Epithelial cell of esophagus (primary cell): Measurements from ENCODE around the gene MBOAT2.

ENCODE experiments used
- DNase-seq: peaks from one replicate; pipeline ENCODE4 v3.0.0; 2010; ENCODE audit warnings: low read depth
- H3K4me3 ChIP-seq: 2 replicates; pipeline ENCODE4 v1.5.1; 2011; ENCODE audit warnings: mild to moderate bottlenecking, low read length, control low read depth
- TF ChIP-seq, protein P1 (sequence below): IDR thresholded peaks from 2 replicates; pipeline ENCODE4 v1.5.1; 2011; ENCODE audit warnings: low read depth, mild to moderate bottlenecking, low read length, control low read depth, inconsistent platforms; ENCODE audit not compliant: insufficient read depth; ENCODE audit errors: missing control alignments

MBOAT2 gene

GRCh38 chr2:9033385-9034168, 30.1 kb upstream of the MBOAT2 start:
- TF ChIP-seq, protein P1, sequence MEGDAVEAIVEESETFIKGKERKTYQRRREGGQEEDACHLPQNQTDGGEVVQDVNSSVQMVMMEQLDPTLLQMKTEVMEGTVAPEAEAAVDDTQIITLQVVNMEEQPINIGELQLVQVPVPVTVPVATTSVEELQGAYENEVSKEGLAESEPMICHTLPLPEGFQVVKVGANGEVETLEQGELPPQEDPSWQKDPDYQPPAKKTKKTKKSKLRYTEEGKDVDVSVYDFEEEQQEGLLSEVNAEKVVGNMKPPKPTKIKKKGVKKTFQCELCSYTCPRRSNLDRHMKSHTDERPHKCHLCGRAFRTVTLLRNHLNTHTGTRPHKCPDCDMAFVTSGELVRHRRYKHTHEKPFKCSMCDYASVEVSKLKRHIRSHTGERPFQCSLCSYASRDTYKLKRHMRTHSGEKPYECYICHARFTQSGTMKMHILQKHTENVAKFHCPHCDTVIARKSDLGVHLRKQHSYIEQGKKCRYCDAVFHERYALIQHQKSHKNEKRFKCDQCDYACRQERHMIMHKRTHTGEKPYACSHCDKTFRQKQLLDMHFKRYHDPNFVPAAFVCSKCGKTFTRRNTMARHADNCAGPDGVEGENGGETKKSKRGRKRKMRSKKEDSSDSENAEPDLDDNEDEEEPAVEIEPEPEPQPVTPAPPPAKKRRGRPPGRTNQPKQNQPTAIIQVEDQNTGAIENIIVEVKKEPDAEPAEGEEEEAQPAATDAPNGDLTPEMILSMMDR = no peak
- no peak for DNase-seq
- H3K4me3 ChIP-seq = no peak overlapping the region

DNA sequence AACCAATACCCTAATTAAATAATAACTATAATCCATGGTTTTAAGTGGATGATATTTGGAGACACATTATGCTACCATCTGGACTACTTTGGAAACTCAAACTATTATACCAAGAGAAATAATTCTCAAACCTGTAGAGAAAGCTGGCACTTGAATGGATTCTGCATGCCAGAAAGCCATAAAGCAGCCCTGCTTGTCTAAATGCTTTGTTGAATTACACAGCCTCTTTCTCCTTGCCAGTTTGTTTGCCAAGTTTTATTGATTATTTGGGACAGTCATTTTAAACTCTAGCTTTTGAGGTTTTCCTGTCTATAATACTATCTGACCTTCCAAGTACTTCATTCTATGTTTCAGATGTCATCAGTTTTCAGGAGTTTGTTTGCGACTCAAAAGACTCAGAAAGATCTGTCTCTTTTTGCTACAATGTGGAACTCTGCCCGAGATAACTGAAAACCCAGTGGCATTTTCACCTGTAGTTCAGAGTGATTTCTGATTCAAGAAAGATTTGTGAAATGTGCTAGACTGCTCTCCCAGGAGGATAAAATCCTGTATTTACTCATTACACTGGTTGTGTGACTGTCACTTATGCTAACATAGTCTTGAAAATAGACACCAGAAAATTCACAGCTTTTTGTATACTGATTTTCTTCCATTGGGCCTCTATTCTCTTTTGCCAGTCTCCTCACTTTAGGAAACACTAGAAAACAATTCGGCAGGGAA, 29.2 kb upstream of the MBOAT2 start:
- no peak overlapping the region for H3K4me3 ChIP-seq
- TF ChIP-seq, protein P1 = no peak
- DNase-seq = no peak

- H3K4me3 ChIP-seq = no peak overlapping the region
- no peak for DNase-seq
- TF ChIP-seq, protein P1 = no peak
These were observed 28.6 kb upstream of the MBOAT2 start for GRCh38 chr2:9032121-9032520.

- TF ChIP-seq, protein P1 = no peak
- H3K4me3 ChIP-seq = no peak overlapping the region
- DNase-seq = peak; percentile 7
These were observed 27.8 kb upstream of the MBOAT2 start for GRCh38 chr2:9031246-9031645.

DNA sequence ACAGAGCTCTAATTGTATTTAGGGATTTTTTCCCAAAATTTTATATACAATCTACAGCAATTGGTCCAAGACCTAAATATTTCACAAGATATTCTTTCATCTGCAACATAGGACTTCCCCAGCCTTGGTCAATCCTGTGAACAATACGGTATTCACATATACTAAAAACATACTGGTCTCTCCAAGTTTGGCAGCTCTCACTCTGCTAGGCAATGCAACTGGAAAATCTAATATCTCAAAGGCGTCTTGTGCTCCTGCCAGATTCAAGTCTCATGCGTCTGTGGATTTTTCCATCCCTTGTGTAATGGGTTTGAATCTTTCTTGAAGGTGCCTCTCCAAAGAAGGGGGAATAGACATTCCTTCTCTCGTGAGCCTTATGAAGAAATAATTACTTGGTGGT, 27.4 kb upstream of the MBOAT2 start:
- DNase-seq = peak; percentile 17
- H3K4me3 ChIP-seq = no peak overlapping the region
- TF ChIP-seq, protein P1 = no peak

- DNase-seq = no peak
- H3K4me3 ChIP-seq = no peak overlapping the region
- TF ChIP-seq, protein P1 = no peak
These were observed 26.7 kb upstream of the MBOAT2 start for GRCh38 chr2:9030190-9030589.
